Measurements from ENCODE around the gene AHDC1. TPM values are rescaled to one million over a fixed set of nuclear protein-coding genes. Genes with fewer than 3 reads are reported as not detected.

AHDC1 gene
- total RNA-seq, 1 experiment from 2014 or later: 33.7 TPM

DNA sequence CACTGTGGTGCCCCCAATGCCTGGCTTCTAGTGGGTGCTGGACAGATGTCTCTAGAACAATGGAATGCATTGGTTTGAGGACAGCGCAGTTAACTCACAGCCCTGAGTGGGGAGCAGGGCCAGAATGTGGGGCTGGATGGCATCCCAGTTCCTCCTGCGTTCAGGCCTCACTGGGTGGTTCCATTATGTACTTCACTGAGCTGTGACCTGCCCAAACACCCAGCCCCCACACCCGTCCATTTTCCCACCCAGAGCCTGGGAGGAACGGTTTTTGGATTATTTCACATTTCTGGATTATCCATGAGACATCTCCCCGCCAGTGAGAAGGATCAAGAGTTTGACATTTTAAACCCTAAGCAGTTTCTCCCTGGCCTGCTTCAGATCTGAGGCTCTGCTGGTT lies 58.7 kb downstream of the AHDC1 start:
- Histone ChIP-seq H3K4me3 (replicated peaks in 1 of 2; ENCODE audit: low read depth in 1 of 2, low read length in 2 of 2) (no peak overlapping the region), H3K27ac (ENCODE audit: low read depth, low read length) (no peak overlapping the region), H3K4me1 (ENCODE audit: control insufficient read depth in 1 of 2, insufficient read depth in 2 of 2, low read length in 2 of 2) (peaks cover 39 to 63% of the 10 kb centered on the region in 2 experiments), H2AFZ (ENCODE audit: low read depth, low read length, poor library complexity, severe bottlenecking) (no peak overlapping the region), H3K9me2 (ENCODE audit: insufficient read depth) (no peaks in the 10 kb centered on the region), H3K9me3 (ENCODE audit: control insufficient read depth in 1 of 2, insufficient read depth in 1 of 2, low read depth in 1 of 2, low read length in 2 of 2) (no peaks in the 10 kb centered on the region), H3K36me3 (ENCODE audit: control insufficient read depth in 1 of 2, insufficient read depth in 2 of 2, low read length in 2 of 2) (peaks cover 0 to 15% of the 10 kb centered on the region in 2 experiments; a peak in 3 of 4 replicates), H3K9ac (ENCODE audit: low read length) (peak overlapping the region; percentile 70; the same call in 1 of the 2 replicates), H4K20me1 (ENCODE audit: insufficient read depth) (no peaks in the 10 kb centered on the region), H3K27me3 (ENCODE audit: insufficient read depth, low read length) (no peaks in the 10 kb centered on the region), H3K4me2 (ENCODE audit: low read length) (no peak overlapping the region), H3K79me2 (ENCODE audit: insufficient read depth, low read length) (peaks cover 45% of the 10 kb centered on the region)
- CTCF ChIA-PET: interaction anchor here (1.5 kb wide), 1 partner anchor 12 kb away, joined by 16 read pairs; no protein-coding TSS in a partner anchor
- TF ChIP-seq CBX3 (IDR thresholded peaks at IDR 0.05; ENCODE audit: low read depth): no peak
- no peak for TF ChIP-seq ZNF274 (IDR thresholded peaks at IDR 0.05; ENCODE audit: low read depth, low read length)
- TF ChIP-seq, protein P1, sequence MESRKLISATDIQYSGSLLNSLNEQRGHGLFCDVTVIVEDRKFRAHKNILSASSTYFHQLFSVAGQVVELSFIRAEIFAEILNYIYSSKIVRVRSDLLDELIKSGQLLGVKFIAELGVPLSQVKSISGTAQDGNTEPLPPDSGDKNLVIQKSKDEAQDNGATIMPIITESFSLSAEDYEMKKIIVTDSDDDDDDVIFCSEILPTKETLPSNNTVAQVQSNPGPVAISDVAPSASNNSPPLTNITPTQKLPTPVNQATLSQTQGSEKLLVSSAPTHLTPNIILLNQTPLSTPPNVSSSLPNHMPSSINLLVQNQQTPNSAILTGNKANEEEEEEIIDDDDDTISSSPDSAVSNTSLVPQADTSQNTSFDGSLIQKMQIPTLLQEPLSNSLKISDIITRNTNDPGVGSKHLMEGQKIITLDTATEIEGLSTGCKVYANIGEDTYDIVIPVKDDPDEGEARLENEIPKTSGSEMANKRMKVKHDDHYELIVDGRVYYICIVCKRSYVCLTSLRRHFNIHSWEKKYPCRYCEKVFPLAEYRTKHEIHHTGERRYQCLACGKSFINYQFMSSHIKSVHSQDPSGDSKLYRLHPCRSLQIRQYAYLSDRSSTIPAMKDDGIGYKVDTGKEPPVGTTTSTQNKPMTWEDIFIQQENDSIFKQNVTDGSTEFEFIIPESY (IDR thresholded peaks at IDR 0.05; ENCODE audit: extremely low read depth, insufficient replicate concordance, low read length): no peak
- TF ChIP-seq POLR2A (IDR thresholded peaks at IDR 0.05; ENCODE audit: borderline replicate concordance, extremely low read depth, insufficient read depth, insufficient read length): no peak
- TF ChIP-seq, protein P2, sequence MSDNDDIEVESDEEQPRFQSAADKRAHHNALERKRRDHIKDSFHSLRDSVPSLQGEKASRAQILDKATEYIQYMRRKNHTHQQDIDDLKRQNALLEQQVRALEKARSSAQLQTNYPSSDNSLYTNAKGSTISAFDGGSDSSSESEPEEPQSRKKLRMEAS (IDR thresholded peaks at IDR 0.05): no peak
- no peak for TF ChIP-seq EGR1 (IDR thresholded peaks at IDR 0.05; ENCODE audit: low read depth)
- TF ChIP-seq RAD21 (IDR thresholded peaks at IDR 0.05; ENCODE audit: low read depth): no peak
- no peak for TF ChIP-seq ELF1 (IDR thresholded peaks at IDR 0.05; ENCODE audit: borderline replicate concordance, low read depth)
- no peak for TF ChIP-seq FOSL1 (IDR thresholded peaks at IDR 0.05; ENCODE audit: low read depth)
- no peak for TF ChIP-seq SIN3A (IDR thresholded peaks at IDR 0.05; ENCODE audit: low read depth)
- no peak for TF ChIP-seq SP1 (IDR thresholded peaks at IDR 0.05; ENCODE audit: low read depth)
- no peak for TF ChIP-seq EZH2 (IDR thresholded peaks at IDR 0.05)
- no peak for TF ChIP-seq TCF7L2 (IDR thresholded peaks at IDR 0.05; ENCODE audit: borderline replicate concordance, extremely low read depth, insufficient read depth, insufficient read length)
- TF ChIP-seq JUND (IDR thresholded peaks at IDR 0.05): no peak
- TF ChIP-seq, protein P3, sequence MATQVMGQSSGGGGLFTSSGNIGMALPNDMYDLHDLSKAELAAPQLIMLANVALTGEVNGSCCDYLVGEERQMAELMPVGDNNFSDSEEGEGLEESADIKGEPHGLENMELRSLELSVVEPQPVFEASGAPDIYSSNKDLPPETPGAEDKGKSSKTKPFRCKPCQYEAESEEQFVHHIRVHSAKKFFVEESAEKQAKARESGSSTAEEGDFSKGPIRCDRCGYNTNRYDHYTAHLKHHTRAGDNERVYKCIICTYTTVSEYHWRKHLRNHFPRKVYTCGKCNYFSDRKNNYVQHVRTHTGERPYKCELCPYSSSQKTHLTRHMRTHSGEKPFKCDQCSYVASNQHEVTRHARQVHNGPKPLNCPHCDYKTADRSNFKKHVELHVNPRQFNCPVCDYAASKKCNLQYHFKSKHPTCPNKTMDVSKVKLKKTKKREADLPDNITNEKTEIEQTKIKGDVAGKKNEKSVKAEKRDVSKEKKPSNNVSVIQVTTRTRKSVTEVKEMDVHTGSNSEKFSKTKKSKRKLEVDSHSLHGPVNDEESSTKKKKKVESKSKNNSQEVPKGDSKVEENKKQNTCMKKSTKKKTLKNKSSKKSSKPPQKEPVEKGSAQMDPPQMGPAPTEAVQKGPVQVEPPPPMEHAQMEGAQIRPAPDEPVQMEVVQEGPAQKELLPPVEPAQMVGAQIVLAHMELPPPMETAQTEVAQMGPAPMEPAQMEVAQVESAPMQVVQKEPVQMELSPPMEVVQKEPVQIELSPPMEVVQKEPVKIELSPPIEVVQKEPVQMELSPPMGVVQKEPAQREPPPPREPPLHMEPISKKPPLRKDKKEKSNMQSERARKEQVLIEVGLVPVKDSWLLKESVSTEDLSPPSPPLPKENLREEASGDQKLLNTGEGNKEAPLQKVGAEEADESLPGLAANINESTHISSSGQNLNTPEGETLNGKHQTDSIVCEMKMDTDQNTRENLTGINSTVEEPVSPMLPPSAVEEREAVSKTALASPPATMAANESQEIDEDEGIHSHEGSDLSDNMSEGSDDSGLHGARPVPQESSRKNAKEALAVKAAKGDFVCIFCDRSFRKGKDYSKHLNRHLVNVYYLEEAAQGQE (IDR thresholded peaks at IDR 0.05; ENCODE audit: low read depth): no peak
- no peak for TF ChIP-seq EZH2phosphoT487 (IDR thresholded peaks at IDR 0.05; ENCODE audit: borderline replicate concordance)
- TF ChIP-seq, protein P4, sequence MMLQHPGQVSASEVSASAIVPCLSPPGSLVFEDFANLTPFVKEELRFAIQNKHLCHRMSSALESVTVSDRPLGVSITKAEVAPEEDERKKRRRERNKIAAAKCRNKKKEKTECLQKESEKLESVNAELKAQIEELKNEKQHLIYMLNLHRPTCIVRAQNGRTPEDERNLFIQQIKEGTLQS (IDR thresholded peaks at IDR 0.05): no peak
- TF ChIP-seq, protein P5, sequence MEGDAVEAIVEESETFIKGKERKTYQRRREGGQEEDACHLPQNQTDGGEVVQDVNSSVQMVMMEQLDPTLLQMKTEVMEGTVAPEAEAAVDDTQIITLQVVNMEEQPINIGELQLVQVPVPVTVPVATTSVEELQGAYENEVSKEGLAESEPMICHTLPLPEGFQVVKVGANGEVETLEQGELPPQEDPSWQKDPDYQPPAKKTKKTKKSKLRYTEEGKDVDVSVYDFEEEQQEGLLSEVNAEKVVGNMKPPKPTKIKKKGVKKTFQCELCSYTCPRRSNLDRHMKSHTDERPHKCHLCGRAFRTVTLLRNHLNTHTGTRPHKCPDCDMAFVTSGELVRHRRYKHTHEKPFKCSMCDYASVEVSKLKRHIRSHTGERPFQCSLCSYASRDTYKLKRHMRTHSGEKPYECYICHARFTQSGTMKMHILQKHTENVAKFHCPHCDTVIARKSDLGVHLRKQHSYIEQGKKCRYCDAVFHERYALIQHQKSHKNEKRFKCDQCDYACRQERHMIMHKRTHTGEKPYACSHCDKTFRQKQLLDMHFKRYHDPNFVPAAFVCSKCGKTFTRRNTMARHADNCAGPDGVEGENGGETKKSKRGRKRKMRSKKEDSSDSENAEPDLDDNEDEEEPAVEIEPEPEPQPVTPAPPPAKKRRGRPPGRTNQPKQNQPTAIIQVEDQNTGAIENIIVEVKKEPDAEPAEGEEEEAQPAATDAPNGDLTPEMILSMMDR (IDR thresholded peaks at IDR 0.05 in 2 of 3, conservative IDR thresholded peaks at IDR 0.05 in 1 of 3; ENCODE audit: borderline replicate concordance in 1 of 3, insufficient read depth in 1 of 3, low read depth in 2 of 3, low read length in 2 of 3): no peak
- TF ChIP-seq SRF (IDR thresholded peaks at IDR 0.05; ENCODE audit: low read depth): no peak
- no peak for TF ChIP-seq ZFX (IDR thresholded peaks at IDR 0.05)
- intact Hi-C loops (cut with micrococcal nuclease): no loop called here
- RAD21 ChIA-PET (ENCODE audit: low non-redundant PET in 1 of 2, low total read pairs in 2 of 2, uncharacterized antibody in 2 of 2, unreplicated experiment in 2 of 2): no interaction called here
- no TSS peak for BruUV-seq (replicated peaks)
- ATAC-seq (no peak), DNase-seq (ENCODE audit: low read depth, low spot score) (no peak)
- POLR2A ChIA-PET: interaction anchor here (1.0 kb wide), 1 partner anchor 11 kb away, joined by 3 read pairs; no protein-coding TSS in a partner anchor

Data from HCT116 (cell line).